BJ (cell line): Measurements from ENCODE around the gene NHS. TPM values are rescaled to one million over a fixed set of nuclear protein-coding genes. Genes with fewer than 3 reads are reported as not detected.

Experiments used
- CTCF ChIA-PET: fragments of 350-600 bp; formaldehyde crosslinking; extraction: SDS; loops from one replicate; lab custom pipeline; 2021; ENCODE audit warnings: antibody characterized with exemption, inconsistent platforms; lab: Yijun Ruan, JAX
- POLR2A ChIA-PET: fragments of 300-600 bp; sonication (Branson Sonifier 250); formaldehyde crosslinking; extraction: SDS; loops from one replicate; lab custom pipeline; 2021; ENCODE audit warnings: antibody characterized with exemption; lab: Charles Lee
- DNase-seq: peaks from one replicate; pipeline ENCODE4 v3.0.0-alpha.2; 2011; ENCODE audit warnings: low read depth
- H3K27me3 ChIP-seq: 2 replicates; pipeline ENCODE4 v1.6.0; 2011; ENCODE audit warnings: low read length; ENCODE audit not compliant: control insufficient read depth, insufficient read depth
- H3K36me3 ChIP-seq: 2 replicates; pipeline ENCODE4 v1.5.1; 2011; ENCODE audit warnings: low read length; ENCODE audit not compliant: control insufficient read depth, insufficient read depth
- H3K4me3 ChIP-seq: 2 replicates; pipeline ENCODE4 v1.5.1; 2011; ENCODE audit warnings: low read depth, mild to moderate bottlenecking, control low read depth, low read length
- polyA plus RNA-seq: library from polyadenylated mRNA; depleted of rRNA; stranded (reverse); fragments of >200 nt; gene quantifications from 2 replicates; pipeline ENCODE4 v1.2.3, GENCODE V29; 2011
- TF ChIP-seq, protein P1 (sequence below): IDR thresholded peaks from 2 replicates; pipeline ENCODE4 v1.5.1; 2011; ENCODE audit warnings: low read depth, mild to moderate bottlenecking, control low read depth, inconsistent platforms, low read length, moderate library complexity; ENCODE audit not compliant: insufficient read depth

NHS gene
- polyA plus RNA-seq, 1 experiment = 2.2 TPM

DNA sequence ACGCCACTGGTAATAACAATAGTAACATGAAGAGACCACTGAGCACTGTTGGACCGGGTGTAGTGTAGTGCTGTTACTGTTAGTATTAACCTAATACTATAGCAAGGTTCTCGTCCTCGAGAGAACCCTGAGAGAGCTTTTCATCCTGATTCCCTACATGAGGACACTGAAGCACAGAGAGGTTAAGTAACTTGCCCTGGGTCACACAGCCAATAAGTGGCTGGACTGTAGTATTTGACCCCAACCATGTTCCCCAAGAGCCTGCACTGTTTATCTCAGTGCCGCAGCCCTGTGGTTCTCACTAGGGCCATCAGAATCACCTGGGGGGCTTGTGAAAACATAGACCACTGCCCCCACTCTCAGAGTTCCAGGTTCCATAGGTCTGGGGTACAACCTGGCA lies 372.7 kb downstream of the NHS start:
- TF ChIP-seq, protein P1, sequence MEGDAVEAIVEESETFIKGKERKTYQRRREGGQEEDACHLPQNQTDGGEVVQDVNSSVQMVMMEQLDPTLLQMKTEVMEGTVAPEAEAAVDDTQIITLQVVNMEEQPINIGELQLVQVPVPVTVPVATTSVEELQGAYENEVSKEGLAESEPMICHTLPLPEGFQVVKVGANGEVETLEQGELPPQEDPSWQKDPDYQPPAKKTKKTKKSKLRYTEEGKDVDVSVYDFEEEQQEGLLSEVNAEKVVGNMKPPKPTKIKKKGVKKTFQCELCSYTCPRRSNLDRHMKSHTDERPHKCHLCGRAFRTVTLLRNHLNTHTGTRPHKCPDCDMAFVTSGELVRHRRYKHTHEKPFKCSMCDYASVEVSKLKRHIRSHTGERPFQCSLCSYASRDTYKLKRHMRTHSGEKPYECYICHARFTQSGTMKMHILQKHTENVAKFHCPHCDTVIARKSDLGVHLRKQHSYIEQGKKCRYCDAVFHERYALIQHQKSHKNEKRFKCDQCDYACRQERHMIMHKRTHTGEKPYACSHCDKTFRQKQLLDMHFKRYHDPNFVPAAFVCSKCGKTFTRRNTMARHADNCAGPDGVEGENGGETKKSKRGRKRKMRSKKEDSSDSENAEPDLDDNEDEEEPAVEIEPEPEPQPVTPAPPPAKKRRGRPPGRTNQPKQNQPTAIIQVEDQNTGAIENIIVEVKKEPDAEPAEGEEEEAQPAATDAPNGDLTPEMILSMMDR = no peak
- Histone ChIP-seq H3K36me3 (peaks cover 1% of the 10 kb centered on the region; the same call in 1 of the 2 replicates), H3K27me3 (no peaks in the 10 kb centered on the region), H3K4me3 (no peak overlapping the region)
- ChIA-PET POLR2A (no interaction called here), CTCF (no interaction called here)
- no peak for DNase-seq

- DNase-seq = no peak
- H3K4me3 ChIP-seq = no peak overlapping the region
- ChIA-PET POLR2A (no interaction called here), CTCF (no interaction called here)
- TF ChIP-seq, protein P1 = no peak
- no peaks in the 10 kb centered on the region for H3K27me3 ChIP-seq
- H3K36me3 ChIP-seq = peaks cover 1% of the 10 kb centered on the region; the same call in 1 of the 2 replicates
Observed at GRCh38 chrX:17748684-17749083, 373.7 kb downstream of the NHS start.

- Histone ChIP-seq H3K36me3 (peaks cover 1% of the 10 kb centered on the region; the same call in 1 of the 2 replicates), H3K4me3 (no peak overlapping the region), H3K27me3 (no peaks in the 10 kb centered on the region)
- POLR2A ChIA-PET = no interaction called here
- no peak for DNase-seq
- CTCF ChIA-PET = interaction anchor here (0.6 kb wide), 1 partner anchor 652 kb away, joined by 3 read pairs; no protein-coding TSS in a partner anchor
- TF ChIP-seq, protein P1 = no peak
Observed at GRCh38 chrX:17750436-17750835, 375.4 kb downstream of the NHS start.

GRCh38 chrX:17758382-17758781 lies 383.4 kb downstream of the NHS start:
- DNase-seq = no peak
- H3K27me3 ChIP-seq = no peaks in the 10 kb centered on the region; the same call in 1 of the 2 replicates
- ChIA-PET CTCF (no interaction called here), POLR2A (no interaction called here)
- H3K36me3 ChIP-seq = no peaks in the 10 kb centered on the region
- TF ChIP-seq, protein P1 = no peak
- no peak overlapping the region for H3K4me3 ChIP-seq

- TF ChIP-seq, protein P1 = no peak
- Histone ChIP-seq H3K4me3 (no peak overlapping the region), H3K36me3 (no peaks in the 10 kb centered on the region), H3K27me3 (no peaks in the 10 kb centered on the region; the same call in 1 of the 2 replicates)
- CTCF ChIA-PET = no interaction called here
- DNase-seq = no peak
- POLR2A ChIA-PET = no interaction called here
Observed at GRCh38 chrX:17759990-17760389, 385.0 kb downstream of the NHS start.
